Heart left ventricle (tissue), 13 donors: ENCODE results near the gene LHFPL2.

Experiments
- CTCF ChIP-seq, 12 donors: fragments of 200-600 bp; sonication (generic) in 4 of 12; IDR thresholded peaks; one replicate each; pipeline versions ENCODE4 v1.5.0 to v1.8.0; 2018 to 2022; ENCODE audit warnings: antibody characterized with exemption in 12 of 12, mild to moderate bottlenecking in 5 of 12
- POLR2A ChIP-seq, 2 donors: fragments of 450-650 bp; IDR thresholded peaks; one replicate each; pipeline ENCODE4 v1.6.1; 2017; ENCODE audit warnings: antibody characterized with exemption in 2 of 2, mild to moderate bottlenecking in 2 of 2, moderate library complexity in 2 of 2
- donor health status: ischemic (EF 13 %, LVEDD 7.1; RV severe dilation, severe dysfunction).
- donor health status: DM: no; HTN: yes; CAD: no.
- donor health status: DM: no; HTN: no; CAD: no.
- donor health status: ischemic (EF 25% LVEDD 6.9; RV normal size, moderate dysfunction).
- donor health status: ischemic (EF 25% LVEDD 5.7; RV mildly dilated, moderate dysfunction).
- donor health status: ischemic (EF 35%, LVEDD 5.7; RV mildly dilated, moderate dysfunction).
- donor health status: nonischemic (EF 11% LVEDD 7.7; RV severe dilation, severe dysfunction).
- donor health status: DM: yes; HTN: yes; CAD: no.
- donor health status: PGD.
- donor health status: ischemic (EF 29% LVEDD 5.4; RV normal size, mild dysfunction).
- donor health status: nonischemic (EF 23%, LVEDD 6.1; RV moderate dilation, normal function).

DNA sequence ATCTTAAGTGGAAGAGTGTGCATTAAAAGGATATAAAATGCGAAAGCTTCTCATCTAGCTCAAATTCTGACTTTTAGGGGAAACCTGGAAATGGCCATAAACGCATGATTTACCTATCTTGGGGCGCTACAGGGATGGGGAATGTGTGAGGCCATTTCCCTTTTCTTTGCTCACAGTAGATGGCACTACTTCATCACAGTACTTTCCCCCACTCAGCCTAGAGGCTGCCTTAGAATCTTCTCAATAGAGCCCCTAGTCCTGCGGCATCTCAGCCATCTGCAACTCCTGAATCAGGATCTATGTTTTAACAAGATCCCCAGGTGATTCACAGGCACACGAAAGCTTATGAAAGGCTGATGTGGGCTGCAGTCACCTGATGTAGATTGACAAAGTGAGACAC, 110.8 kb downstream of the LHFPL2 start:
- TF ChIP-seq CTCF (IDR thresholded peaks at IDR 0.05) (peak in 11 of 12 donors; percentile 30 to 71 (median 62)), POLR2A (IDR thresholded peaks at IDR 0.05) (no peak)
